Keratinocyte (primary cell): ENCODE data around the gene NELL1.

Source experiments
- EZH2 ChIP-seq: IDR thresholded peaks from one replicate; pipeline ENCODE4 v1.6.1; 2012; ENCODE audit warnings: inconsistent platforms, mild to moderate bottlenecking, low read length, moderate library complexity
- TF ChIP-seq, protein P1 (sequence below), 3 experiments: IDR thresholded peaks in 1 of 3; conservative IDR thresholded peaks in 1 of 3; optimal IDR thresholded peaks in 1 of 3; 2 replicates in 2 of 3; 3 replicates in 1 of 3; pipeline versions ENCODE3 to v1.5.1; 2011; ENCODE audit warnings: low read length in 3 of 3, mild to moderate bottlenecking in 3 of 3, moderate library complexity in 2 of 3, control low read depth in 1 of 3, inconsistent platforms in 1 of 3; ENCODE audit not compliant: insufficient read depth in 2 of 3; ENCODE audit errors: extremely low read depth in 1 of 3

DNA sequence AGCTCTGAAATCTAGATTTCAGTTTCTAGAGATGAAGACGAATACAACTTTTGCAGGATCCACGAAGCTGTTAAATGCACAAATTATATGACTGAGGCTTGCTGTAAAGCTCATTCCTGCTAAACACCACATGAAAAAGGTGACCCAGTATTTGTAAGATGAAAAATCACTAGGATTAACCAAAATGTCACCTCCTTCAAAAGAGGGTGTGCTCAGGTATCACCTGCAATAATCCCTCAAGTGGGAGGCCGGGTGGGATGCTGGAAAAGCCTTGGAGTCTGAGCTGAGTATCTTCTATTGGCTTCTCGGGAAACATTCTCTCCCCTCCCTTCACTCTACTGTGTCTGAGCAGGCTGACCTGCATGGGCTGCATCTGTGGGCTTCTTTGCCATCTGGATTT lies 195.8 kb downstream of the NELL1 start:
- TF ChIP-seq, protein P1, sequence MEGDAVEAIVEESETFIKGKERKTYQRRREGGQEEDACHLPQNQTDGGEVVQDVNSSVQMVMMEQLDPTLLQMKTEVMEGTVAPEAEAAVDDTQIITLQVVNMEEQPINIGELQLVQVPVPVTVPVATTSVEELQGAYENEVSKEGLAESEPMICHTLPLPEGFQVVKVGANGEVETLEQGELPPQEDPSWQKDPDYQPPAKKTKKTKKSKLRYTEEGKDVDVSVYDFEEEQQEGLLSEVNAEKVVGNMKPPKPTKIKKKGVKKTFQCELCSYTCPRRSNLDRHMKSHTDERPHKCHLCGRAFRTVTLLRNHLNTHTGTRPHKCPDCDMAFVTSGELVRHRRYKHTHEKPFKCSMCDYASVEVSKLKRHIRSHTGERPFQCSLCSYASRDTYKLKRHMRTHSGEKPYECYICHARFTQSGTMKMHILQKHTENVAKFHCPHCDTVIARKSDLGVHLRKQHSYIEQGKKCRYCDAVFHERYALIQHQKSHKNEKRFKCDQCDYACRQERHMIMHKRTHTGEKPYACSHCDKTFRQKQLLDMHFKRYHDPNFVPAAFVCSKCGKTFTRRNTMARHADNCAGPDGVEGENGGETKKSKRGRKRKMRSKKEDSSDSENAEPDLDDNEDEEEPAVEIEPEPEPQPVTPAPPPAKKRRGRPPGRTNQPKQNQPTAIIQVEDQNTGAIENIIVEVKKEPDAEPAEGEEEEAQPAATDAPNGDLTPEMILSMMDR (optimal IDR thresholded peaks at IDR 0.05 in 1 of 3, IDR thresholded peaks at IDR 0.05 in 1 of 3, conservative IDR thresholded peaks at IDR 0.05 in 1 of 3; ENCODE audit: extremely low read depth in 1 of 3, insufficient read depth in 2 of 3, low read length in 3 of 3), result no peak
- no peak for TF ChIP-seq EZH2
